ENCODE measurements around the gene PDS5B.

The PDS5B gene

GRCh38 chr13:32754179-32754578 is 167.9 kb downstream of the PDS5B start:
- Histone ChIP-seq H3K9me3 (ENCODE audit: control insufficient read depth, insufficient read depth, low read depth, low read length) (no peaks in the 10 kb centered on the region), H3K27ac (ENCODE audit: extremely low read depth, low read depth, low read length) (no peak overlapping the region), H3K4me1 (ENCODE audit: control insufficient read depth, insufficient read depth, low read length) (no peaks in the 10 kb centered on the region; the same call in 1 of the 2 replicates), H3K36me3 (ENCODE audit: control insufficient read depth in 2 of 2, insufficient read depth in 1 of 2, low read length in 2 of 2) (peaks cover 9 to 10% of the 10 kb centered on the region in 2 experiments), H3K4me3 (ENCODE audit: low read depth, low read length) (no peak overlapping the region)
- ChIA-PET CTCF (no interaction called here), POLR2A (no interaction called here)
- TF ChIP-seq ZNF514 (tag by site-specific recombination; IDR thresholded peaks at IDR 0.05) (no peak), ZNF660 (tag by site-specific recombination; IDR thresholded peaks at IDR 0.05) (no peak), ZFP37 (tag by site-specific recombination; IDR thresholded peaks at IDR 0.05) (no peak), ZNF580 (tag by site-specific recombination; IDR thresholded peaks at IDR 0.05) (no peak), ZNF585B (tag by site-specific recombination; IDR thresholded peaks at IDR 0.05) (no peak), ZNF366 (tag by site-specific recombination; conservative IDR thresholded peaks at IDR 0.05) (no peak), ZNF311 (tag by site-specific recombination; IDR thresholded peaks at IDR 0.05; ENCODE audit: borderline replicate concordance) (no peak)

GRCh38 chr13:32759152-32759551 is 172.9 kb downstream of the PDS5B start:
- Histone ChIP-seq H3K4me3 (ENCODE audit: low read depth, low read length) (no peak overlapping the region), H3K36me3 (ENCODE audit: control insufficient read depth in 2 of 2, insufficient read depth in 1 of 2, low read length in 2 of 2) (peaks cover 8 to 21% of the 10 kb centered on the region in 2 experiments), H3K27ac (ENCODE audit: extremely low read depth, low read depth, low read length) (no peak overlapping the region), H3K4me1 (ENCODE audit: control insufficient read depth, insufficient read depth, low read length) (no peaks in the 10 kb centered on the region), H3K9me3 (ENCODE audit: control insufficient read depth, insufficient read depth, low read depth, low read length) (no peaks in the 10 kb centered on the region)
- POLR2A ChIA-PET: no interaction called here
- no peak for TF ChIP-seq ZFP69B (tag by site-specific recombination; IDR thresholded peaks at IDR 0.05)
- no peak for TF ChIP-seq SCRT2 (tag by site-specific recombination; IDR thresholded peaks at IDR 0.05)
- CTCF ChIA-PET: interaction anchor here (0.6 kb wide), 1 partner anchor 154 kb away, joined by 4 read pairs; no protein-coding TSS in a partner anchor

GRCh38 chr13:32761472-32761871 is 175.2 kb downstream of the PDS5B start:
- Histone ChIP-seq H3K4me3 (ENCODE audit: low read depth, low read length) (no peak overlapping the region), H3K27ac (ENCODE audit: extremely low read depth, low read depth, low read length) (no peak overlapping the region), H3K4me1 (ENCODE audit: control insufficient read depth, insufficient read depth, low read length) (no peaks in the 10 kb centered on the region), H3K36me3 (ENCODE audit: control insufficient read depth in 2 of 2, insufficient read depth in 1 of 2, low read length in 2 of 2) (peaks cover 7 to 21% of the 10 kb centered on the region in 2 experiments), H3K9me3 (ENCODE audit: control insufficient read depth, insufficient read depth, low read depth, low read length) (no peaks in the 10 kb centered on the region)
- ChIA-PET POLR2A (no interaction called here), CTCF (no interaction called here)
- TF ChIP-seq ZNF561 (tag by site-specific recombination; IDR thresholded peaks at IDR 0.05; ENCODE audit: borderline replicate concordance) (no peak), ZNF146 (tag by site-specific recombination; IDR thresholded peaks at IDR 0.05) (peak; percentile 77)

GRCh38 chr13:32779119-32779518 is 192.9 kb downstream of the PDS5B start:
- no peaks in the 10 kb centered on the region for H3K9me3 ChIP-seq (ENCODE audit: control insufficient read depth, insufficient read depth, low read depth, low read length)
- CTCF ChIA-PET: no interaction called here
- no peak overlapping the region for H3K27ac ChIP-seq (ENCODE audit: extremely low read depth, low read depth, low read length)
- H3K36me3 ChIP-seq (ENCODE audit: control insufficient read depth in 2 of 2, insufficient read depth in 1 of 2, low read length in 2 of 2): peaks cover 0 to 5% of the 10 kb centered on the region in 2 experiments; a peak in 2 of 3 replicates
- H3K4me3 ChIP-seq (ENCODE audit: low read depth, low read length): no peak overlapping the region
- H3K4me1 ChIP-seq (ENCODE audit: control insufficient read depth, insufficient read depth, low read length): no peaks in the 10 kb centered on the region
- no peak for TF ChIP-seq GLI4 (tag by site-specific recombination; IDR thresholded peaks at IDR 0.05)
- POLR2A ChIA-PET: no interaction called here

GRCh38 chr13:32781906-32782305 is 195.7 kb downstream of the PDS5B start:
- Histone ChIP-seq H3K9me3 (ENCODE audit: control insufficient read depth, insufficient read depth, low read depth, low read length) (no peaks in the 10 kb centered on the region), H3K4me3 (ENCODE audit: low read depth, low read length) (no peak overlapping the region), H3K27ac (ENCODE audit: extremely low read depth, low read depth, low read length) (no peak overlapping the region), H3K4me1 (ENCODE audit: control insufficient read depth, insufficient read depth, low read length) (no peaks in the 10 kb centered on the region), H3K36me3 (ENCODE audit: control insufficient read depth in 2 of 2, insufficient read depth in 1 of 2, low read length in 2 of 2) (peaks cover 0 to 5% of the 10 kb centered on the region in 2 experiments; a peak in 2 of 3 replicates)
- POLR2A ChIA-PET: no interaction called here
- CTCF ChIA-PET: no interaction called here
- TF ChIP-seq SP3 (tag by site-specific recombination; IDR thresholded peaks at IDR 0.05): no peak

- CTCF ChIA-PET: no interaction called here
- Histone ChIP-seq H3K36me3 (ENCODE audit: control insufficient read depth in 2 of 2, insufficient read depth in 1 of 2, low read length in 2 of 2) (peaks cover 0 to 5% of the 10 kb centered on the region in 2 experiments; a peak in 2 of 3 replicates), H3K27ac (ENCODE audit: extremely low read depth, low read depth, low read length) (no peak overlapping the region), H3K4me3 (ENCODE audit: low read depth, low read length) (no peak overlapping the region), H3K9me3 (ENCODE audit: control insufficient read depth, insufficient read depth, low read depth, low read length) (no peaks in the 10 kb centered on the region), H3K4me1 (ENCODE audit: control insufficient read depth, insufficient read depth, low read length) (no peaks in the 10 kb centered on the region)
- POLR2A ChIA-PET: no interaction called here
- TF ChIP-seq ZNF416 (tag by site-specific recombination; IDR thresholded peaks at IDR 0.05): no peak
- TF ChIP-seq ZNF266 (tag by site-specific recombination; IDR thresholded peaks at IDR 0.05; ENCODE audit: low read depth): no peak
- TF ChIP-seq ZFP41 (tag by site-specific recombination; IDR thresholded peaks at IDR 0.05; ENCODE audit: borderline replicate concordance): no peak
- no peak for TF ChIP-seq ZNF10 (tag by site-specific recombination; IDR thresholded peaks at IDR 0.05)
- no peak for TF ChIP-seq FEZF1 (tag by site-specific recombination; IDR thresholded peaks at IDR 0.05)
- no peak for TF ChIP-seq ZNF114 (tag by site-specific recombination; IDR thresholded peaks at IDR 0.05)
- no peak for TF ChIP-seq ZNF701 (tag by site-specific recombination; IDR thresholded peaks at IDR 0.05)
- no peak for TF ChIP-seq SCRT2 (tag by site-specific recombination; IDR thresholded peaks at IDR 0.05)
- TF ChIP-seq ZNF501 (tag by site-specific recombination; IDR thresholded peaks at IDR 0.05): no peak
- no peak for TF ChIP-seq ZNF174 (tag by site-specific recombination; IDR thresholded peaks at IDR 0.05)
- TF ChIP-seq ZFP37 (tag by site-specific recombination; IDR thresholded peaks at IDR 0.05): no peak
- TF ChIP-seq ZNF350 (tag by site-specific recombination; IDR thresholded peaks at IDR 0.05): no peak
Observed at GRCh38 chr13:32783067-32783466, 196.8 kb downstream of the PDS5B start.

Measured in HEK293 (cell line).